Gastrocnemius medialis (tissue), 4 donors: ENCODE measurements around the gene PML. TPM values are rescaled to one million over a fixed set of nuclear protein-coding genes. Genes with fewer than 3 reads are reported as not detected.
"Not testable (repeated sequence)": the region's sequence is repeated elsewhere in the genome, so short reads cannot be mapped to it uniquely, and the experiment has no call there.

Source experiments
- ATAC-seq, 2 donors: fragments of 150-250 bp; one replicate each; pipeline ENCODE4 v1.9.1; 2016
- DNase-seq, 2 donors: peaks; one replicate each; pipeline ENCODE4 v3.0.0-alpha.2; 2019
- H3K27ac ChIP-seq, 4 donors: fragments of 200-600 bp; sonication (generic); 1 replicate in 1 of 4; 2 replicates in 3 of 4; pipeline ENCODE4 v1.5.1; 2016 to 2018; ENCODE audit warnings: mild to moderate bottlenecking in 2 of 4, moderate library complexity in 1 of 4
- H3K27me3 ChIP-seq, 3 donors: fragments of 200-600 bp; sonication (generic) in 2 of 3; 1 replicate in 1 of 3; 2 replicates in 2 of 3; pipeline versions ENCODE4 v1.5.1 to v1.6.0; 2016 to 2019; ENCODE audit warnings: mild to moderate bottlenecking in 1 of 3, moderate library complexity in 1 of 3
- H3K36me3 ChIP-seq, 2 donors: fragments of 200-600 bp; sonication (generic) in 1 of 2; one replicate each; pipeline ENCODE4 v1.5.1; 2017 to 2018
- H3K4me1 ChIP-seq, 2 donors: fragments of 200-600 bp; sonication (generic) in 1 of 2; one replicate each; pipeline ENCODE4 v1.5.1; 2016 to 2017; ENCODE audit warnings: mild to moderate bottlenecking in 2 of 2
- H3K4me3 ChIP-seq, 4 donors: fragments of 200-600 bp; sonication (generic) in 3 of 4; 1 replicate in 1 of 4; 2 replicates in 3 of 4; pipeline ENCODE4 v1.5.1; 2016 to 2019; ENCODE audit warnings: mild to moderate bottlenecking in 2 of 4
- H3K9me3 ChIP-seq, 3 donors: fragments of 200-600 bp; sonication (generic) in 2 of 3; 1 replicate in 1 of 3; 2 replicates in 2 of 3; pipeline ENCODE4 v1.5.1; 2016 to 2019
- CTCF ChIP-seq, 5 experiments: fragments of 450-650 bp in 3 of 5; fragments of 200-600 bp in 2 of 5; sonication (generic) in 2 of 5; IDR thresholded peaks in 4 of 5; conservative IDR thresholded peaks in 1 of 5; 1 replicate in 4 of 5; 2 replicates in 1 of 5; pipeline ENCODE4 v1.5.1; 2016 to 2019; ENCODE audit warnings: antibody characterized with exemption in 5 of 5, mild to moderate bottlenecking in 3 of 5, moderate library complexity in 3 of 5
- POLR2A ChIP-seq, 2 donors: fragments of 450-650 bp; IDR thresholded peaks; one replicate each; pipeline ENCODE4 v1.6.1; 2017; ENCODE audit warnings: antibody characterized with exemption in 2 of 2, mild to moderate bottlenecking in 2 of 2, moderate library complexity in 2 of 2
- in situ Hi-C, 4 donors: fragments of 200-750 bp; cut with MboI; loops; one replicate each; pipeline versions ENCODE4 v1.15.0 to v1.8.0; 2017; ENCODE audit warnings: low sequenced_read_pairs in 4 of 4
- intact Hi-C: fragments of 100-400 bp; cut with DNase I; formaldehyde crosslinking; loops from one replicate; pipeline ENCODE4 v1.15.1; 2023; ENCODE audit warnings: low total_unique reads
- total RNA-seq, 4 donors: library from RNA; depleted of rRNA; stranded (reverse); fragments of >200 nt; gene quantifications; one replicate each; pipeline versions ENCODE4 v1.1.0 to v1.2.3, GENCODE V29; 2016

The PML gene
- total RNA-seq, 4 donors from 2014 or later: 17.3 to 42.1 (median 21.2) TPM

GRCh38 chr15:73968461-73968860, 26.1 kb upstream of the PML start:
- TF ChIP-seq POLR2A (IDR thresholded peaks at IDR 0.05) (no peak), CTCF (IDR thresholded peaks at IDR 0.05 in 4 of 5, conservative IDR thresholded peaks at IDR 0.05 in 1 of 5) (no peak)
- no peaks in the 10 kb centered on the region for H3K9me3 ChIP-seq
- intact Hi-C loops: no loop called here
- H3K36me3 ChIP-seq: no peaks in the 10 kb centered on the region
- no peak overlapping the region for H3K4me3 ChIP-seq
- peaks cover 0 to 5% (median 0%) of the 10 kb centered on the region in 3 donors for H3K27me3 ChIP-seq
- in situ Hi-C loops: loop anchor here in 1 of 4 donors (25.0 kb wide), 1 partner anchor 344 kb away; no protein-coding TSS in a partner anchor
- H3K4me1 ChIP-seq: peaks cover 0 to 3% of the 10 kb centered on the region in 2 donors
- H3K27ac ChIP-seq: no peak overlapping the region
- DNase-seq: no peak
- ATAC-seq: no peak

GRCh38 chr15:73969151-73969759, 25.3 kb upstream of the PML start:
- intact Hi-C loops (no loop called here), in situ Hi-C loops (loop anchor here in 1 of 4 donors (25.0 kb wide), 1 partner anchor 343 kb away; no protein-coding TSS in a partner anchor)
- H3K27ac ChIP-seq: no peak overlapping the region
- H3K4me3 ChIP-seq: no peak overlapping the region
- H3K27me3 ChIP-seq: peaks cover 0 to 5% (median 0%) of the 10 kb centered on the region in 3 donors
- ATAC-seq (no peak), DNase-seq (no peak)
- no peaks in the 10 kb centered on the region for H3K9me3 ChIP-seq
- no peak for TF ChIP-seq POLR2A (IDR thresholded peaks at IDR 0.05)
- TF ChIP-seq CTCF (IDR thresholded peaks at IDR 0.05 in 4 of 5, conservative IDR thresholded peaks at IDR 0.05 in 1 of 5): no peak
- H3K4me1 ChIP-seq: peaks cover 0 to 3% of the 10 kb centered on the region in 2 donors
- no peaks in the 10 kb centered on the region for H3K36me3 ChIP-seq

- no peaks in the 10 kb centered on the region for H3K9me3 ChIP-seq
- intact Hi-C loops: loop anchor here (1.0 to 10.0 kb wide), 3 partner anchors 64 to 349 kb away; no protein-coding TSS in a partner anchor
- H3K27ac ChIP-seq: no peak overlapping the region
- H3K36me3 ChIP-seq: no peaks in the 10 kb centered on the region
- DNase-seq (peak; percentile 64 to 76), ATAC-seq (peak; percentile 95 to 99)
- TF ChIP-seq POLR2A (IDR thresholded peaks at IDR 0.05) (no peak), CTCF (IDR thresholded peaks at IDR 0.05 in 4 of 5, conservative IDR thresholded peaks at IDR 0.05 in 1 of 5) (peak; percentile 75 to 90 (median 87))
- H3K27me3 ChIP-seq: peaks cover 0 to 3% (median 0%) of the 10 kb centered on the region in 3 donors
- peak overlapping the region; percentile 19 to 35 (median 28) for H3K4me3 ChIP-seq
- in situ Hi-C loops: loop anchor here in 1 of 4 donors (25.0 kb wide), 1 partner anchor 339 kb away; no protein-coding TSS in a partner anchor
- peaks cover 0 to 3% of the 10 kb centered on the region in 2 donors for H3K4me1 ChIP-seq
These were observed 21.4 kb upstream of the PML start for GRCh38 chr15:73972984-73973682.

- not testable (repeated sequence) for DNase-seq, H3K4me3 ChIP-seq, H3K36me3 ChIP-seq, H3K27ac ChIP-seq, ATAC-seq, H3K4me1 ChIP-seq, H3K27me3 ChIP-seq, H3K9me3 ChIP-seq
- in situ Hi-C loops (loop anchor here in 1 of 4 donors (25.0 kb wide), 1 partner anchor 339 kb away; no protein-coding TSS in a partner anchor), intact Hi-C loops (loop anchor here (1.0 to 10.0 kb wide), 3 partner anchors 64 to 349 kb away; no protein-coding TSS in a partner anchor)
These were observed 20.8 kb upstream of the PML start for GRCh38 chr15:73973683-73974200.

GRCh38 chr15:73975440-73976125, 18.9 kb upstream of the PML start:
- ATAC-seq, H3K4me3 ChIP-seq, DNase-seq, H3K9me3 ChIP-seq, H3K27ac ChIP-seq, H3K36me3 ChIP-seq, H3K27me3 ChIP-seq: not testable (repeated sequence)
- in situ Hi-C loops: loop anchor here in 1 of 4 donors (25.0 kb wide), 1 partner anchor 487 kb away; the partner anchor contains the start of gene UBL7
- intact Hi-C loops: loop anchor here (10.0 kb wide), 1 partner anchor 149 kb away; no protein-coding TSS in a partner anchor
- H3K4me1 ChIP-seq: peaks cover 0 to 11% of the 10 kb centered on the region in 2 donors
